Uterus (tissue), 2 donors: ENCODE results near the gene FJX1.

ENCODE experiments used
- POLR2A ChIP-seq, 2 donors: fragments of 450-650 bp; IDR thresholded peaks; one replicate each; pipeline ENCODE4 v1.6.1; 2016; ENCODE audit warnings: antibody characterized with exemption in 2 of 2, mild to moderate bottlenecking in 1 of 2, moderate library complexity in 1 of 2
- TF ChIP-seq, protein P1 (sequence below), 4 experiments: fragments of 200-600 bp in 2 of 4; fragments of 450-650 bp in 2 of 4; sonication (generic) in 2 of 4; IDR thresholded peaks; one replicate each; pipeline ENCODE4 v1.5.1; 2016 to 2019; ENCODE audit warnings: antibody characterized with exemption in 4 of 4, mild to moderate bottlenecking in 2 of 4, moderate library complexity in 1 of 4

DNA sequence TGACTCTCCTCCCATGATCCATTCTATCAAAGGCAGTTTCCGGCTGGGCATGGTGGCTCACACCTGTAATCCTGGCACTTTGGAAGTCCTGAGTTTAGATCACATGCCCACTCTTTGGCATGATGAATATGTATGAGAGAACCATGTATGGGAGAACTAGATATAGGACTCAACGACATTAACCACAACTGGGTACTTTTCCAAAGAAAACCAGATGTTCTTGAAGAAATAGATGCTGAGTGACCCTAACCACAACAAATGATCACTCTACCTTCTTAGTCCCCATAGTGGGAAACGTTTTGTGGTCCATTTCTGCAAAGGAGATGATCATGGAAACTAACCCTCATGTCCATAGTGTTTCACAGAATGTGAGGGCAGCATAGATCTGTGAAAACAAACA, 13.6 kb downstream of the FJX1 start:
- TF ChIP-seq POLR2A (IDR thresholded peaks at IDR 0.05), result no peak
- TF ChIP-seq, protein P1, sequence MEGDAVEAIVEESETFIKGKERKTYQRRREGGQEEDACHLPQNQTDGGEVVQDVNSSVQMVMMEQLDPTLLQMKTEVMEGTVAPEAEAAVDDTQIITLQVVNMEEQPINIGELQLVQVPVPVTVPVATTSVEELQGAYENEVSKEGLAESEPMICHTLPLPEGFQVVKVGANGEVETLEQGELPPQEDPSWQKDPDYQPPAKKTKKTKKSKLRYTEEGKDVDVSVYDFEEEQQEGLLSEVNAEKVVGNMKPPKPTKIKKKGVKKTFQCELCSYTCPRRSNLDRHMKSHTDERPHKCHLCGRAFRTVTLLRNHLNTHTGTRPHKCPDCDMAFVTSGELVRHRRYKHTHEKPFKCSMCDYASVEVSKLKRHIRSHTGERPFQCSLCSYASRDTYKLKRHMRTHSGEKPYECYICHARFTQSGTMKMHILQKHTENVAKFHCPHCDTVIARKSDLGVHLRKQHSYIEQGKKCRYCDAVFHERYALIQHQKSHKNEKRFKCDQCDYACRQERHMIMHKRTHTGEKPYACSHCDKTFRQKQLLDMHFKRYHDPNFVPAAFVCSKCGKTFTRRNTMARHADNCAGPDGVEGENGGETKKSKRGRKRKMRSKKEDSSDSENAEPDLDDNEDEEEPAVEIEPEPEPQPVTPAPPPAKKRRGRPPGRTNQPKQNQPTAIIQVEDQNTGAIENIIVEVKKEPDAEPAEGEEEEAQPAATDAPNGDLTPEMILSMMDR (IDR thresholded peaks at IDR 0.05), result no peak
